Neural crest cell (in vitro differentiated cells): ENCODE data around the gene EIF4E. TPM values are rescaled to one million over a fixed set of nuclear protein-coding genes. Genes with fewer than 3 reads are reported as not detected.
"Not testable (repeated sequence)": the region's sequence is repeated elsewhere in the genome, so short reads cannot be mapped to it uniquely, and the experiment has no call there.

ENCODE experiments used
- DNase-seq: peaks from one replicate; pipeline ENCODE4 v3.0.0; 2021; ENCODE audit warnings: low read depth, mixed read lengths, low spot score
- H3K27ac Mint-ChIP-seq: one replicate; pipeline ENCODE4 v1.8.0; 2021; ENCODE audit warnings: mild to moderate bottlenecking, mixed read lengths; ENCODE audit not compliant: unreplicated experiment
- H3K27me3 Mint-ChIP-seq: 2 replicates; pipeline ENCODE4 v1.8.0; 2021; ENCODE audit warnings: low read depth, mild to moderate bottlenecking, mixed read lengths
- H3K36me3 Mint-ChIP-seq: 2 replicates; pipeline ENCODE4 v1.8.0; 2021; ENCODE audit warnings: low read depth, mild to moderate bottlenecking, mixed read lengths
- H3K4me1 Mint-ChIP-seq: 2 replicates; pipeline ENCODE4 v1.8.0; 2021; ENCODE audit warnings: mixed read lengths
- H3K4me3 Mint-ChIP-seq: one replicate; pipeline ENCODE4 v1.8.0; 2021; ENCODE audit warnings: mild to moderate bottlenecking, mixed read lengths
- H3K9me3 Mint-ChIP-seq: 2 replicates; pipeline ENCODE4 v1.8.0; 2021; ENCODE audit warnings: mixed read lengths
- CTCF ChIP-seq: fragments of 200-600 bp; sonication (generic); conservative IDR thresholded peaks from 2 replicates; pipeline ENCODE4 v1.5.0; 2021; ENCODE audit warnings: antibody characterized with exemption, mild to moderate bottlenecking
- total RNA-seq: library from RNA; stranded (reverse); gene quantifications from 2 replicates; pipeline ENCODE4 v1.2.1, GENCODE V29; 2021

EIF4E gene
- total RNA-seq, 1 donor from 2014 or later: 144 TPM

- H3K27ac Mint-ChIP-seq: no peak overlapping the region
- TF ChIP-seq CTCF: no peak
- H3K27me3 Mint-ChIP-seq: no peaks in the 10 kb centered on the region
- peaks cover 32% of the 10 kb centered on the region for H3K4me1 Mint-ChIP-seq
- DNase-seq: no peak
- H3K9me3 Mint-ChIP-seq: peaks cover 8% of the 10 kb centered on the region
- peaks cover 31% of the 10 kb centered on the region for H3K36me3 Mint-ChIP-seq
- H3K4me3 Mint-ChIP-seq: peak overlapping the region; percentile 97
These were observed 1.5 kb upstream of the EIF4E start for GRCh38 chr4:98930311-98930865.

- H3K9me3 Mint-ChIP-seq: peaks cover 8% of the 10 kb centered on the region
- H3K4me3 Mint-ChIP-seq: peak overlapping the region; percentile 97
- no peak for DNase-seq
These were observed 671 bp upstream of the EIF4E start for GRCh38 chr4:98929341-98930267.

GRCh38 chr4:98928131-98928504 is 815 bp downstream of the EIF4E start:
- Mint-ChIP-seq H3K27ac (peak overlapping the region; percentile 99), H3K4me3 (peak overlapping the region; percentile 97), H3K4me1 (peaks cover 39% of the 10 kb centered on the region), H3K9me3 (peaks cover 8% of the 10 kb centered on the region), H3K36me3 (peaks cover 36% of the 10 kb centered on the region), H3K27me3 (no peaks in the 10 kb centered on the region)
- peak; percentile 30 for TF ChIP-seq CTCF
- peak; percentile 67 for DNase-seq

More at GRCh38 chr4:98929341-98930267, 671 bp upstream of the EIF4E start:
- H3K4me1 Mint-ChIP-seq: peaks cover 34% of the 10 kb centered on the region
- TF ChIP-seq CTCF: peak; percentile 33
- H3K36me3 Mint-ChIP-seq: peaks cover 33% of the 10 kb centered on the region
- H3K27me3 Mint-ChIP-seq: no peaks in the 10 kb centered on the region
- peak overlapping the region; percentile 99 for H3K27ac Mint-ChIP-seq

- not testable (repeated sequence) for H3K27me3 Mint-ChIP-seq, H3K27ac Mint-ChIP-seq, DNase-seq, H3K9me3 Mint-ChIP-seq
- peak overlapping the region; percentile 97 for H3K4me3 Mint-ChIP-seq
- H3K4me1 Mint-ChIP-seq: peaks cover 39% of the 10 kb centered on the region
- H3K36me3 Mint-ChIP-seq: peaks cover 32% of the 10 kb centered on the region
These were observed 2.7 kb downstream of the EIF4E start for GRCh38 chr4:98926257-98926656.

GRCh38 chr4:98921292-98921691 is 7.6 kb downstream of the EIF4E start:
- H3K36me3 Mint-ChIP-seq: peaks cover 18% of the 10 kb centered on the region
- H3K9me3 Mint-ChIP-seq: no peaks in the 10 kb centered on the region
- DNase-seq: no peak
- no peak overlapping the region for H3K27ac Mint-ChIP-seq
- H3K27me3 Mint-ChIP-seq: no peaks in the 10 kb centered on the region
- H3K4me1 Mint-ChIP-seq: peaks cover 25% of the 10 kb centered on the region
- H3K4me3 Mint-ChIP-seq: no peak overlapping the region
- no peak for TF ChIP-seq CTCF

- no peak for DNase-seq
- peaks cover 10% of the 10 kb centered on the region for H3K36me3 Mint-ChIP-seq
- H3K4me3 Mint-ChIP-seq: no peak overlapping the region
- TF ChIP-seq CTCF: no peak
- H3K27me3 Mint-ChIP-seq: no peaks in the 10 kb centered on the region
- no peak overlapping the region for H3K27ac Mint-ChIP-seq
- H3K9me3 Mint-ChIP-seq: no peaks in the 10 kb centered on the region
- H3K4me1 Mint-ChIP-seq: peaks cover 16% of the 10 kb centered on the region
These were observed 8.9 kb downstream of the EIF4E start for GRCh38 chr4:98919996-98920395.

GRCh38 chr4:98910728-98911127 is 18.2 kb downstream of the EIF4E start:
- H3K9me3 Mint-ChIP-seq, H3K36me3 Mint-ChIP-seq, H3K4me3 Mint-ChIP-seq, DNase-seq, H3K27ac Mint-ChIP-seq, H3K27me3 Mint-ChIP-seq: not testable (repeated sequence)
- peaks cover 35% of the 10 kb centered on the region for H3K4me1 Mint-ChIP-seq
